ENCODE measurements around the gene ENDOU.

Gene ENDOU

DNA sequence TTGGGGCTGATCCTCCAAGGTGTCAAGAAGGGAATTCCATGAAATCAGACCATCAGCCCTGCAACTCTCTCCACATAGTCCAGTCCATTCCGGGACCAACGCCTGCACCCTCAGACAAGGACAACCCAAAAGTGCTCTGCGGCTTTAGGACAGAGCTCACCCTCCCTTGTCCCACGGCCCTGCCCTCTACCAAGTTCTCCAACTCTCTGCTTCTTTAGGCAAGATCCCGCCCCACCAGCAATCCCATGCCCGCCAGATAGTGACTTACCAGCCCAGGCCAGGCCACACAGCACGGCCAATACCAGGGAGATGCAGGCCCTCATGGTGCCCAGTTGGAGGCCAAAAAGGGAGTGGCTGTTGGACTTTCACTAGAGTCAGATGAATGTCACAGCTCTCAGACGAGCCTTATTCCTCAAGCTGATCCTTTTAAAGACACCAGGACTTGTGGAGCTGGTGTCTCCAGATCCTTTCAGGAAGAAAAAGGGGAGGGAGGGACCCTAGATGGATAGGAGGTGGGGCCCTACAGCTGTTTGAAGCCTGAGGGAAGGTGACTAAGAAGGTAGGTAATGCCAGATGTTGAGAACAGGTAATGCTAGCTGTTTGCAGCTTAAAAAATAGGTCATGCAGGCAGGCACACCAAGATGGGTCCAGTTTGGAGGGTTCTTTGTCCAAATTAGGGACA lies at the start of gene ENDOU:
Gene ENDOU (minus strand): TSS at position 400 of the 682 bp plus-strand sequence. CDS start 77 bp downstream, at position 323.
- no peak for DNase-seq (ENCODE audit: low spot score)

GRCh38 chr12:47774663-47775062 lies 49.4 kb upstream of the ENDOU start:
- no peak for DNase-seq (ENCODE audit: low spot score)

DNA sequence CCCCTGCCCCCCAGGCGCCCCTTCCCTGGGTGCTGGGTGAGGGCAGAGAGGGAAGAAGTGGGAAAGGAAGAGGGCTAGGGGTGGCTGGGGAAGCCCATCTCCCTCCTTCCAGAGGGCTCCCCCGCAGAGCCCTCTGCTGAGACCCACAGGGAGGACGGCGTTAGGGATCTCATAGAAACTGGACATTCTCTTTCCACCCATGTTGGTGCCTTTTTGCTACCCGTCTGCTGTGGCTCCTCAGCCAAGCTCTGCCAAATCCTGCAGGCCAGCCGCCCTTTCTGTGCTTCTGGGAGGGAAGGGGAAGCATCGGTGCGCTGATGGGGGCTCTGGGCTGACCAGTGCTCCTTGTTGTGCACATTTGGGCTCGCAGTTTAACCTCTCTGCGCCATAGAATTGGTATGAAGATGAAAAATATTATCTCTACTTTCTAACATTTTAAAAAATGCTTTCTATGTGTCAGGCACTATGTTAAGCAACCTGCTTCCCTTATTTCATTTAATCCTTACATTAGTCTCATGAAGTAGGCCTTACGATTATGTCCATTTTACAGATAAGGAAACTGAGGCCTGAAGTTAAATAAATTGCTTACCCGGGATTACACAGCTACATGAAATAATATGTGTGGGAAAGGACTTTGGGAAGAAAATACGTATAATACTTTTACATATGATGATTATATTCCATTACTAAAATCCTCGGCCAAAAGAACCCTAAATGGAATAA lies 48.7 kb upstream of the ENDOU start:
- DNase-seq (ENCODE audit: low spot score): no peak

GRCh38 chr12:47773062-47773857 lies 48.0 kb upstream of the ENDOU start, which contains the start of gene SLC48A1:
Gene SLC48A1 (plus strand): TSS chr12:47773238. CDS start chr12:47773305, 67 bp downstream.
- peak; percentile 68 for DNase-seq (ENCODE audit: low spot score)

- no peak for DNase-seq (ENCODE audit: low spot score)
Measured at GRCh38 chr12:47772738-47773061, 47.4 kb upstream of the ENDOU start.

DNA sequence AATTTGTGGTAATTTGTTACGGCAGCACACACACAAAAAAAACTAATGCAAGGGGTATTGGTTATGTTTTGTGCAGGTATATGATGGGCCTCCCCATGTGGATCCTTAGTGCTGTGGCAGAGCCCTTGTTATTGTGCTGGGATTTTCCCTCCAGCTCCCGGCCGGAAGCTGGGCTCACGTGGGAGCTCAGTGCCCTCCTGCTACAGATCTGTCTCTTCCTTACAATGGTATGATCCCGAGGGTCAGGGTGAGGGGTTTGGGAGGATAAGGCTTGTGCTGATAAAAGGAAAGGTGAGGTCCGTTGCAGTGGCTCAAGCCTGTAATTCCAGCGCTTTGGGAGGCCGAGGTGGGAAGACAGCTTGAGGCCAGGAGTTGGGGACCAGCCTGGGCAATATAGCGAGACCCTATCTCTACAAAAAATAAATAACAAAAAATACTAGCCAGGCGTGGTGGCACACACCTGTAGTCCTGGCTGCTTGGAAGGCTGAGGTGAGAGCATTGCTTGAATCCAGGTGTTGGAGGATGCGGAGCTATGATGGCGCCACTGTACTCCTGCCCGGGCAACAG lies 46.9 kb upstream of the ENDOU start:
- DNase-seq (ENCODE audit: low spot score): no peak

- DNase-seq (ENCODE audit: low spot score): no peak
Measured at GRCh38 chr12:47771304-47771703, 46.0 kb upstream of the ENDOU start.

- DNase-seq (ENCODE audit: low spot score): no peak
Measured at GRCh38 chr12:47770086-47770726, 44.9 kb upstream of the ENDOU start.

DNA sequence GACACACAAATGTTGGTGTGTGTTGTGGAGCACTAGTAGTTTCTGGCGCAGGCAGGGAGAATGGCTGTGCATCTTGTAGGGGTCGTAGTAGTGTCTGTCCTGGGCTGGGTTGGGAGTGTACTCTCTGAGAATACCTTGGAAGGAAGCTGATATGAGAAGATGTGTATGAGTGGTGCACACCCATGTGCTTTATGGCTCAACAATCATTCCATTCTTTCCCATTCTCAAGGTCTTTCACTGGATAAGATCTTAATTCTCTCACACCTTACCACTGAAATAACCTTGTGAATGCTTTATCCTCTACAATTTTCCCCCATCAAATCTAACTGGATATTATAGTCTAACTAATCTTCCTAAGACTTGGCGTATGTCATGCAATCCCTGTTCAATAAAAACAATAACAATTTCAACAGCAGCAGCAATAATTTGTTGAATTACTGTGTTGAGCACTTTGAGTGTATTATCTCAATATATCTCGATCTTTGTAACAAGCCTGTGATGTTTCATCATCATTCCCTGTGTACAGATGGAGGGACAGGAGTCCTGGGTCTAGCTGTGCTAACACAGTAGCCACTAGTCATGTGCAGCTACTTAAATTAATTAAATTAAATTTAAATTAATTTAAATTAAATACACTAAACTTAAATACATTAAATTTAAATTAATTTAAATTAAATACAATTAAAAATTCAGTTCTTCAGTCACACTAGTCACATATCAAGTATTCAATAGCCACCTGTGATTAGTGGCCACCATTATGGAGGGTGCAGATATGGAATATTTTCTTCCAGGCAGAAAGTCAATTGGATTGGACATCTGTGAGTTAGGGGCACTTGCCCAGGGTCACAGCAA lies 44.2 kb upstream of the ENDOU start:
- no peak for DNase-seq (ENCODE audit: low spot score)

- no peak for DNase-seq (ENCODE audit: low spot score)
Measured at GRCh38 chr12:47768323-47768811, 43.1 kb upstream of the ENDOU start.

DNA sequence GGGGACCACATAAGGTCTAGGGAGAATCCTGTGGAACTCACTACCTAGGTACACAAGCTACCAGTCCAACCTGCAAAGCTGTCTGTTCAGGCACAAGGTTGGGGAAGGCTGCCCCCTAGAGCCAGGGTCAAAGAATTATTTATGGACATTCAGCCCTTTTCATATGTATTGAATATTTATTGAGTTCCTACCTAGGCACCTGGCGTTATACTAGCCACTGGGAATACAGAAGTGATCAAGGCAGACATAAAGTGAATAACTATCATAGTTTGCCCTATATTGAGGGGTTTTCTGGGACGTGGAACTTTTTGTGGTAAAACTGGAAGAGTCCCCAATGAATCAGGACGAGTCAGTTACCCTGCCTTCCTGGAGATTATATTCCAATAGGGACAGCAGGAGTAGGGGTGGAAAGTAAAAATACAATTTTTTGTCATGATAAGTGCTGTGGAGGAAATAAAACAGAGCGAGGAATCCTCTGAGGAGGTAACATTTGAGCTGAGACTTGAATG lies 42.0 kb upstream of the ENDOU start:
- DNase-seq (ENCODE audit: low spot score): peak; percentile 56

GRCh38 chr12:47766502-47767215 lies 41.4 kb upstream of the ENDOU start:
- no peak for DNase-seq (ENCODE audit: low spot score)

- no peak for DNase-seq (ENCODE audit: low spot score)
Measured at GRCh38 chr12:47763481-47764346, 38.4 kb upstream of the ENDOU start.

DNA sequence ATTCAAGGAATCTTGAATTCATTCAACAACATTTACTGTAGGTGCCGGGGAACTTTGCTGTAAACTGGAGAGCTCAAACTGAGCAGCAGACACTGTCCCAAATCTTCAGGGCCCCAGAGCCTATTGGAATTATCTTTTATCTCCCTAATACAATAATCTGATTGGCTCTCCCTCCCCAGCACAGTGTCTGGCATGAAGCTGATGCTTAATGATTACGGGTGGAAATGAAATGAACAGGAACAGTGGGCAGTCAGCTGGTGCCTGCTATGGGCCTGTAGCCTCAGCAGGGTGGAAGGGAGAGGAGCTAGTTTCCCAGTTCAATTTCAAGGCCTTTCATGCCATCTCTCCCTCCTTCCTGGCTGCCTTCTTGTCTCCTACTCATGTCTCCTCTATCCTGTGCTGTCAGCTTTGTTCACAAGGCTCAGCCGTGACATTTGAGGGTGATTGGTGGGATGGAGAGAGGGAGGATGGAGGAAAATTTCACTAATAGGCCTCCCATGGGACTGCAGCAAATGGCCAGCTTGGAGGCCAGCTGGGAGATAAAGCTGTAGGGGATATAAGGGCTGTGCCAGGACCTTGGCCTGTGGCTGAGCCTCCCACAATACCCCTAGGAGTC lies 37.7 kb upstream of the ENDOU start:
- no peak for DNase-seq (ENCODE audit: low spot score)

- DNase-seq (ENCODE audit: low spot score): peak; percentile 62
Measured at GRCh38 chr12:47758834-47759690, 33.8 kb upstream of the ENDOU start, which contains the start of gene RAPGEF3. Gene RAPGEF3 (minus strand): TSS chr12:47758880. CDS start chr12:47758556, 324 bp downstream.

- no peak for DNase-seq (ENCODE audit: low spot score)
Measured at GRCh38 chr12:47758584-47758833, 33.2 kb upstream of the ENDOU start.

DNA sequence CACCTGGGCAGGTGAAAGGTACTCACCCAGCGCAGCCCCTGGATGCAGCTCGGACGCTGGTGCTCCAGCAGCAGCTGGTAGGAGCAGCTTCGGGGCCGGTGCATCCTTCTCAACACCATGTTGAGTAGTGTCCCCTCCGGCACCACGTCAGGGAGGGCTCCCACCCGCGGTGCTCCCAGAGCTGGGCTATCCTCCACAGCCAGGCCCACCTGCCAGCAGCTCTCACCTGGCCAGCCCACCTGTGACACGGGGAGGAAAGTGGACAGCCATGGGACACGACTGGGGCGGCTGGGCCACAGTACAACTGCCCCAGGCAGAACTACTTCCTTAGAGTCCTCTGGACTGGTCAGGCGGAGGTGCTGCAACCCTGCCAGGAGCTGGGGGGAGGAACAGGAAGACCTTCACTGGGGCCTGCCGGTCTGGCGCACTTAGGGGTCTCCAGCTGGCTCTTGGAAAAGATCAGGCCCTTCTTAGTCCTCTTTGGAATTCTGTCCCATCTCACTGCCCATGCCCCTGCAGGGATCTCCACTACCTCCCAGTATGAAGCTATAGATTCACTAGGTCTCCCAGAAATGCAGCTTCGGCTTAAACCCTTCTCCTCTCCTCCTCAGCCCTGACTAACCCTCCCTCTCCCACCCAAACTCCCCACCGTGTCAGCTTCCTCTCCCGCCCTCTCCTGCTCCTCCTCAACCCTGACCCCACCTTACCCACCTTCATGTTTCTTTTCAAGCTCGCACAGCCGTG lies 32.7 kb upstream of the ENDOU start:
- DNase-seq (ENCODE audit: low spot score): no peak

Measured in COLO829 (cell line).